KOPT-K1 (cell line): Measurements from ENCODE around the gene DSCAML1.

ENCODE experiments used
- H3K27ac ChIP-seq: fragments of 200-600 bp; sonication (generic); 2 replicates; pipeline ENCODE4 v1.5.1; 2016; ENCODE audit warnings: antibody characterized with exemption, mild to moderate bottlenecking, low read depth, low read length; ENCODE audit not compliant: poor library complexity, severe bottlenecking
- H3K36me3 ChIP-seq: fragments of 200-600 bp; sonication (generic); 2 replicates; pipeline ENCODE4 v1.5.1; 2017; ENCODE audit warnings: antibody characterized with exemption, mild to moderate bottlenecking, low read length, moderate library complexity; ENCODE audit not compliant: insufficient read depth
- H3K9me3 ChIP-seq: fragments of 200-600 bp; sonication (generic); 2 replicates; pipeline ENCODE4 v1.5.1; 2017; ENCODE audit warnings: antibody characterized with exemption, low read length, mild to moderate bottlenecking; ENCODE audit not compliant: insufficient read depth, poor library complexity, severe bottlenecking

Gene DSCAML1

DNA sequence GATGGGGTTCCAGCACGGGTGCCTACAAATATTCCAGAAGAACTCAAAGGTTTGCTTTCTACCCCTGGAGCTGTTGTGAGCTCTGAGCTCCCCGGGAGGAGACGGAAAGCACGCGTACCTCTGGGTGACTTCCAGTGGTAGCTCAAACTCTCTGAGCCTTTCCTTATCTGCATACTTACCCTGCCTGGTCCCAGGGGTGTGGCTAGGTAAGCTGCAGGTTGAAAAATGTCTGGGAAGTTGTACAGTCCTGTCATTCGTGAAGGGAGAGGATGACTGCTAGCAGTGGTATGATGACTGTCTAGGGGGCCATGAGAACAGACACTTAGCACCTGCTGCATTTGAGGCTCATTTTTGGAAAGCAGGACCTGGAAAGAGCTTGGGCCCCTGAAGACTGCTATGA, 111.5 kb downstream of the DSCAML1 start:
- Histone ChIP-seq H3K9me3 (no peaks in the 10 kb centered on the region), H3K27ac (no peak overlapping the region), H3K36me3 (no peaks in the 10 kb centered on the region)

DNA sequence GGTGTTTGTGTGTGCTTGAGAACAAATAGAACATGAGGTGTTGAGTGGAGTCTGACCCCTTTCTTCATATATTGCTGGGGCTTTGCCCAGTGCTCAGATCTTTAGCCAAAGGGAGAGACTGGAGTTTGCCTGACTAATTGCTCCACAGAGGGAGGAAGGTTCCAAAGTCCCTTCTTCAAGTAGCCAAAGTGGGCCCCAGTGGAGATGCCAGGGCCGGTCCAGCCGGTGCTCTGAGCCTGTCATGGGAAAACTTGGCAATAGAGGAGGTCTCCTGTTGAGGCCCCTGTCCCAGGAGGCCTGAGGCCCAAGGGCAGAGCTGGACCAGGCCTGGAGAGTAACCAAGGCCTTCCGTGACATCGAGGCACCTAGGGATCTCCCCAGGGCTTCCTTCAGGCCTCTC, 112.3 kb downstream of the DSCAML1 start:
- no peak overlapping the region for H3K27ac ChIP-seq
- no peaks in the 10 kb centered on the region for H3K36me3 ChIP-seq
- no peaks in the 10 kb centered on the region for H3K9me3 ChIP-seq

DNA sequence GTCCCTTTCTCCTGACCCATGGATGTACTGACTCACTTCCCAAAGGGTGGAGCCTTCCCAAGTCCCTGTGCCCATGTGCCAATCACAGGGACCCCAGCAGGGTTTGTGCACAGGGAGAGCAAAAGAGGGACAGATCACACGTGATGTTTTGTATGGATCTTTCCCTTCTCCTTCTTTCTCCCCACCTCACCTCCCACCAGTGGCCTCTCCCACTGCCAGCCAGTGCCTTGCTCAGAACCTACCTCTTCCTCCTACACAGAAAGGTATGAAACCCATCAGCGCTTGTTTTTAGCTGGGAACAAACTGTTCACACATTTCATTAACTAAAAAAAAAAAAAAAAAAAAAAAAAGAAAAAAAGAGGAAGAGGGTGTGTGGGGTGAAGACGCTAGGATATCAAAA, 112.9 kb downstream of the DSCAML1 start:
- H3K27ac ChIP-seq, result no peak overlapping the region
- H3K36me3 ChIP-seq, result no peaks in the 10 kb centered on the region
- no peaks in the 10 kb centered on the region for H3K9me3 ChIP-seq

DNA sequence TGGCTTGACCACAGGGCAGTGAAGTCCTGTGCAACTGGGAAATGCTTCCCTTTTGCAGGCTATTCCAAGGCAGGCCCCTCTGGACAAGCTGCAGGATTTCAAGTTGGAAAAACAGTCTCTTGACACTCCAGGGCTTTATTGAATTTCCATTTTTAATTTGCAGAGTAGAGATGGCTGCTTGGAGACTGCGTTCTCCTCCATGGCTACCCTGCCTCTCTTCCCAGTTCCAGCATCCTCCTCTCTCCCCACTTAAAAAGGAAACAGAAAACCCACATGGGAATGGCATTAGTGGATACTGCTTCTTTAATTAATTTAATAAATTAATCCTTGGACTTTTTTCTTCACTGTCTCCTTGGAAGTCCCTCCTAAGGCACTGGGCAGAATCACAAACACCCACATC, 115.6 kb downstream of the DSCAML1 start:
- no peaks in the 10 kb centered on the region for H3K36me3 ChIP-seq
- H3K9me3 ChIP-seq, result no peaks in the 10 kb centered on the region
- no peak overlapping the region for H3K27ac ChIP-seq

DNA sequence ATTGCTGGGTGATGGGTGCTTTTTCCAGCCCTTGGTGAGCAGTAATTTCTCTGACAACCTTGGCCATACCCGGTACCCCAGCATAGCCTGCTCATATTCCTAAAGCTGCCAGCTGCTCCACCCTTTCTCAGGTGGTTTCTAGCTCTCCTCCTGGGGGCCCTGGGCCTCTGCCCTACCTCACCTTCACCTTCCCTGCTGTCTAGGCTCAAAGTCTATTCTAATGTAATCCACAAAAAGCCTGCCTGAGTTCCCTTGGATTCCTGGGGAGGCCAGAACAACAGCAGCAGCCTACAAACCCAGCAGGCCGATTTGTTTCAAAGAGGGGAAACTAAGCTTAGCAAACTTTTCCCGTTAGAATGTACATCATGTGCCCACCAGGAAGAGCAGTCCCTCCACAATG, 117.6 kb downstream of the DSCAML1 start:
- Histone ChIP-seq H3K36me3 (no peaks in the 10 kb centered on the region), H3K27ac (no peak overlapping the region), H3K9me3 (no peaks in the 10 kb centered on the region)

DNA sequence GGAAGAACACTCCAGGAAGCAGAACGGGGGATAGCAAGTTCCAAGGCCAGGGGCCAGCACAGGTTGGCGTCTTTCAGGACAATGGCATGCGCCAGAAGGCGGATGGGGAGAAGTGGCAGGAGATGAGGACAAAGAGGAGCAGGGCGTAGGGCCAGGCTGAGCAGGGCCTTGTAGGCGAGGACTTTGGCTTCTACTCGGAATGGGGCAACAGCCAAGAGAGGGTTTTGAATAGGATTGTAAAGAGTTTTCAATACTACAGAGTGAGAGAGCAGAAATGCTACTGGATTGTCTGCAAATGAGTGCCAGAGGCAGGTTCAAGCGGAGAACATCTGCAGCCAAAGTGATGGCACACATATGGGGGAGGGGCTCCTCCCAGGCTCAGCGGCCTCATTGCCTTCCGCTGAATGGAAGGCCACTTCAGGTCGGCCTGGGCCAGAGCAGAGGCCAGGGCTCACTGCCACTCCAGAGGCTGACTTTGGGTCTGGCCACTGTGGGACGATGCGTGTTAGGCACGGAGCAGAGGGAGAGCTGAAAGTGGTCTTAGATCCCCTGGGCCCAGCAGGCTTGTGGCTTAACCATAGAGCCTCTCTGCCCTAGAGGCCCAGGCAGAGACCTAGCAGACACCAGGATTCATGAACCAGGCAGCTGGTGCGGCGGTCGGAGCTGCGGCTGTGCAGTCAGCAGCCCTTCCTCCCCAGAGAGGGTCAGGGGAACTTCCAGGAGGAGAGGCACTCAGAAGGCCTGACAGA, 118.2 kb downstream of the DSCAML1 start:
- no peaks in the 10 kb centered on the region for H3K9me3 ChIP-seq
- no peak overlapping the region for H3K27ac ChIP-seq
- H3K36me3 ChIP-seq, result no peaks in the 10 kb centered on the region

DNA sequence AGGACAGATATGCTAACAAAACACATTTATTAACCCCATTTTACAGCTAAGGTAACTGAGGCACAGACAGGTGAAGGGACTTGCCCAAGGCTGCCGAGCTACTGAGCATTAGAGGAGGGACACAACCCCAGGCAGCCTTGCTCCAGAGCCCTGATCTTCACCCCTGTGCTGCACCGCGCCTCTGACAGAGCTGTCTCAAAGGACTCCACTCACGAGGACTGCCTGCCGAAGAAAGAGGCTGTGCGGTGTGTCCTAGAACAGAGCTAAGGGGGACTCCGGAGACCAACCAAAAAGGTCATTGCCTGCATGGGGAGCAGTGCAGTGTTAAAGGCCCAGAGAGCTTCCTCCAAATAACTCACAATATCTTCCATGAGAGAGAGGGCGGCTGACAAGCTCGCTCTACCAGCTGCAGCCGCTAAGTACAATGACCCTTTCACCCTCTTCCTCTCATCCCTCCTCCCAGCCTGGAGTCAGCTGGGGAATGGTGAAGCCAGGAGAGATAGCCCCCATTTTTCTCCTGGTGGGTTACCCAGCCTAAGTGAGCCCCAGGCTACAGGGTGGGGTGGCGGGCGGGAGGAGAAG, 119.2 kb downstream of the DSCAML1 start:
- no peaks in the 10 kb centered on the region for H3K9me3 ChIP-seq
- no peaks in the 10 kb centered on the region for H3K36me3 ChIP-seq
- H3K27ac ChIP-seq, result no peak overlapping the region

DNA sequence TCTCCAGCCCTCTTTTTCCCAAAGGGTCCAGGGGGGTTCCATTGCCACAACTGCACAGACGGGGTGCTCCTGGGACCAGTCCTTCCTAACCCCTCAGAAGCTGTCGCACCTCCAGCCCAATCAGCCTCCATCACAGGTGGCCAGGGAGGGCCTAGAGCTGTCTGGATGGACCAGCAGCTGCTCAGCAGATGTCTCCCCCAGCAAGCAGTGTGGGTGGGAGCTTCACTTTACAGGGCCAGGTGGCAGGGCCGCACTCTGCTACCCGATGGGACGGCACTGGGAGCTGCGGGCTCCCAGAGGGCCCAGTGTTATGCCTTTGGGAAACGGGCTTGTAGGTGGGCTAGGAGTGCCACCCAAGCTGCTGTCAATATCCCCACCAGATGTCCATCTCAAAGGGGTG, 120.5 kb downstream of the DSCAML1 start:
- Histone ChIP-seq H3K9me3 (no peaks in the 10 kb centered on the region), H3K27ac (no peak overlapping the region), H3K36me3 (no peaks in the 10 kb centered on the region)

DNA sequence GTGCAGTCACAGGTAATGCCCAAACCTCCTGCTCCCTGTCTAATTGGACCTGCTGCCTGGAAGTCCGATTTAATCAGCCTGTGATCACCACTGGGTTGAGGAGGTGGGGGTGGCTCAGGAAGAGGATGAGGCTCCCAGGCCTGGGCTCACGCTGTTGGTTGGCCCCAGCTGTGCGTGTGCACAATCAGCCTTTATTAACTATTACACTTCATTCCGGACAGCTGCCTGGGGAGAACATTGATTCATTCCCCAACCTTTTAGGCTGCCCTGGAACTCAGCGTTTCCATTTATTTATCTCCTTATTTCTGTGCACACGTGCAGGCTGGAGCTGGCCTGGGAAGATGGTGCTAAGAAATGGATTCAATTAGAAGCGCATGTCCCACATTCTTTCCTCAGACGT, 123.4 kb downstream of the DSCAML1 start:
- Histone ChIP-seq H3K9me3 (no peaks in the 10 kb centered on the region), H3K36me3 (no peaks in the 10 kb centered on the region), H3K27ac (no peak overlapping the region)

DNA sequence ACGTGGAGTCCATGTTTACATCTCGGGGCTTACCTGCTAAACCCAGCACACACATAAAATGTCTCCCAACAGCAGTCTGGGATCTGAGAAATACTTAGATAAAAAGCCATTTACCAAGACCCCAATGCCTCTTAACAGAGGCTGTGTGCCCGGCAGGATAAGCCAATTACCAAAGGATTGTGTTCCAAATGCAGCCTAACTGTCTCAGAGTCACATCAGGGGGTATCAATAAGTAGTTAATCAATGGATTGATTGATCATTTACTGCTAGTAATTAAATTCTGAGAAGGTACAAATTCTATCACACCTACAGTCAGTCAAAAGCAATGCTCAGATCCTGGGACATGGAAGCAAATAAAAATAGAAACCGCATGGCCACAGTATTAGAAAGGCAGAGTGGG, 125.6 kb downstream of the DSCAML1 start:
- Histone ChIP-seq H3K27ac (no peak overlapping the region), H3K36me3 (no peaks in the 10 kb centered on the region), H3K9me3 (no peaks in the 10 kb centered on the region)

DNA sequence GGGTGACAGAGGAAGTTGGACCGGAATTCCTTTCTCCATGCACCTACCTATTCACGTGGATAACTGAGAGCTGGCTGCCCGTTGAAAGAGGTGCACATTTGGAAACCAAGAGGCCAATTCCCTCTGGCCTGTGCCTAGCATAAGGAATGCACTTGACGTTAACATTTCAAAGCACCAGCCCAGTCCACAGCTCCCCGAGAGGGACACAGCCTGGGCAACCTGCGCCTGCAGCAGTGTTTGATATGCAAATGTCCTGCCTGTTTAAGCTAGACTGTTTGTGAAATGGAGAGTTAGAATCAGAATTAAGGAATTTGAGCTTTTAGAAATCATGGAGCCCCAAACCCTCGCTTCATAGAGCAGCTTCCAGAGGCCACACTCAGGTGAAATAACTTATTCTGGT, 126.1 kb downstream of the DSCAML1 start:
- H3K27ac ChIP-seq, result no peak overlapping the region
- H3K36me3 ChIP-seq, result no peaks in the 10 kb centered on the region
- H3K9me3 ChIP-seq, result no peaks in the 10 kb centered on the region

DNA sequence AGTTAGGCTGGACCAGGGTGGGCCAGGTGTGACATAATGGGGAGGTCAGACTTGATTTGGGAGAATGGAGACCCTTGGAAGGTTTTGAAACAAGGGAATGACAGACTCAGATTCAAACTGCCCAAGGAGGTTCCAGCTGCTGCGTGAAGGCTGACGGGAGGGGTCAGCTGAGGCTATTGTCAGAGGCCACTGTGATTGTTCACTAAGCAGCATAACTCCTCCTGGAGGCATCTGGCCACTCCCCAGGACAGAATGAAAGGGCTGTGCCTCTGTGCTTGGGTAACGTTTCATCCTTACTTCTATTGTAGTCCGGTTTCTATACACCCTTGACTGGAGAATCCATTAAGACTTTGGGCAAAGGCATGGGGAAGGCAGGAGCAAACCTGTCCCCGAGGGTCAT, 126.6 kb downstream of the DSCAML1 start:
- H3K9me3 ChIP-seq, result no peaks in the 10 kb centered on the region

DNA sequence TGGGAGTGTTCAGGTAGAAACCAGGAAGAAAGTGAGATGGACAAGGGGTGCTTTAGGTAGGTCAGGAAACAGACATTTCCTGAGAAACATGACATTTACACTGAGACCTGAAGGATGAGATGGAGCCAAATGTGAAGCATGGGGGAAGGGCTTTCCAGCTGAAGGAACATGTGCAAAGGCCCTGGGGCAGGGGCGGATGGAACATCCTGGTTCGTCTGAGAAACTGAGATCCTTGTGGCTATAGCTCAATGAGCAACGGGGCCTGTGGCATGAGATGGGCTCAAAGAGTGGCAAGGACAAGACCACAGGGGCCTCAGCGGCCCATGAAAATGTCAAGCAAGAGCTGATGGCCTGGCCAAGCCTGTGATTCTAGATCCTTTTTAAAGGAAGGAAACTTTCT, 127.4 kb downstream of the DSCAML1 start:
- Histone ChIP-seq H3K9me3 (no peaks in the 10 kb centered on the region), H3K27ac (no peak overlapping the region), H3K36me3 (no peaks in the 10 kb centered on the region)

More for the DNA sequence above, 126.6 kb downstream of the DSCAML1 start:
- H3K27ac ChIP-seq, result no peak overlapping the region
- no peaks in the 10 kb centered on the region for H3K36me3 ChIP-seq

DNA sequence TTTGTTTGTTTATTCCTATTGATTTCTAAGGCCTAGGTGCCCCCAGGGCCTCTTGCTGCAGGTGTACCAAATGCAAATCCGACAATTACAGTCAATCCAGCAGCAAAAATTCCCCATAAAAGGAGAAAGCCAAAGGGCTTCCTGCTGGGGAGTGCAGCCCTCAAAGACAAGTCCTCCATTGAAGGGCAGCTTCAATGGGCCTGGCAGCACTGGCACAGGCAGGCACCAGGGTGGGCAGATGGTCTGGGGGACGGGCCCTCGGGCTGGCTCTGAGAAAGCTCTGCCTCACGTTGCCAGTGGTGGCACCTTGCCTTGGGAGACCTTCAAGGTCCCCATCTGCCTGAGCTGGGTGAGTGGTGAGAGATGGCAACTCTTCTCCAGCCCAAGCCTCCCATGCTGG, 128.0 kb downstream of the DSCAML1 start:
- H3K36me3 ChIP-seq, result no peaks in the 10 kb centered on the region
- H3K9me3 ChIP-seq, result no peaks in the 10 kb centered on the region
- no peak overlapping the region for H3K27ac ChIP-seq

DNA sequence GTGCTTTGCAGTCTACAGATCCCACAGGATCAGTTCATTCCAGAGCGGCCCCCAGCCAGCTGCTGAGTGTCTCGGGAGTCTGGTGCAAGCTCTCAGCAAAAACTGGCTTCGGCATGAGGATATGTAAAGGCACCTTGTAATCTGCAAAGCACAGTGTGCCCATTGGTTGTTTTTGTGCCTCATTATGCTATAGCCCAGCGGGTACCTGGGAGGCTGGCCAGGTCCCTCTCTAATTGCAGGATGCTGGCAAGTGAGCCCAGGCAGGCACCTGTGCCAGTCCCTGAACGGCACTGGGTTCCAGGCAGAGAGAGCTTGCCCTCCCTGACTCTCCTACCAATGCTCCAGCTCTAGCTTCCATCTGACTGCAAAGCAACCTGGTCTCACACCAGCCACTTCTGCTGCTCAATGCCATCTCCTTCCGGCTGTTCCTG, 128.7 kb downstream of the DSCAML1 start:
- no peaks in the 10 kb centered on the region for H3K9me3 ChIP-seq
- H3K36me3 ChIP-seq, result no peaks in the 10 kb centered on the region

DNA sequence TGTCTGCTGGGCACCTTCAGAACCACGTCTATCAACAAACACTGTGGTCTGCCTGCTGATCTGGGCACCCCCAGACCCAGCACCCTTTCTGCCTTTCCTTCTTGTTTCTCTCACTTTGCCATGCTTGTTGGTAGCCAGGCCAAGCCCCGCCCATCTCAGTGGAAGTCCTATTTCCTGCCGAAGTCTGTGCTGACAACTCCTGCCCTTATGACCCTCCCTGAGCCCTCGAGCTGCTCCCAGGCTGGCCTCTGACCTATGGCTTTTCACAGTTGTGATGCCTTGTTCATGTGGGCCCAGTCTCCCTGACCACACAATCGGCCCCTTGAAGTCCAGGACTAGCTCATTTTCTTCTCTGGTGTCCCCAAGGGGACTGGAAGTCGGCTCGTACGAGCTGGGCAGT, 132.1 kb downstream of the DSCAML1 start:
- H3K27ac ChIP-seq, result no peak overlapping the region
- no peaks in the 10 kb centered on the region for H3K9me3 ChIP-seq

More for the DNA sequence above, 128.7 kb downstream of the DSCAML1 start:
- H3K27ac ChIP-seq, result no peak overlapping the region

More for the DNA sequence above, 132.1 kb downstream of the DSCAML1 start:
- H3K36me3 ChIP-seq, result no peaks in the 10 kb centered on the region
